Anterior cingulate cortex (tissue), 58 donors: ENCODE measurements around the gene RASSF7.
"Not testable (repeated sequence)": the region's sequence is repeated elsewhere in the genome, so short reads cannot be mapped to it uniquely, and the experiment has no call there.

Source experiments
- DNase-seq, 58 donors: peaks; one replicate each; lab custom pipeline; 2025; lab: John Stamatoyannopoulos, UW

RASSF7 gene

DNA sequence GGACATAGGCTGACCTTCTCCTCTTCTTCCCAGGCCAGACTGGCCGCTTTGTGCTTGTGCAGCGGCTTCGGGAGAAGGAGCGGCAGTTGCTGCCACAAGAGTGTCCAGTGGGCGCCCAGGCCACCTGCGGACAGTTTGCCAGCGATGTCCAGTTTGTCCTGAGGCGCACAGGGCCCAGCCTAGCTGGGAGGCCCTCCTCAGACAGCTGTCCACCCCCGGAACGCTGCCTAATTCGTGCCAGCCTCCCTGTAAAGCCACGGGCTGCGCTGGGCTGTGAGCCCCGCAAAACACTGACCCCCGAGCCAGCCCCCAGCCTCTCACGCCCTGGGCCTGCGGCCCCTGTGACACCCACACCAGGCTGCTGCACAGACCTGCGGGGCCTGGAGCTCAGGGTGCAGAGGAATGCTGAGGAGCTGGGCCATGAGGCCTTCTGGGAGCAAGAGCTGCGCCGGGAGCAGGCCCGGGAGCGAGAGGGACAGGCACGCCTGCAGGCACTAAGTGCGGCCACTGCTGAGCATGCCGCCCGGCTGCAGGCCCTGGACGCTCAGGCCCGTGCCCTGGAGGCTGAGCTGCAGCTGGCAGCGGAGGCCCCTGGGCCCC lies 1.4 kb downstream of the RASSF7 start:
- DNase-seq: no peak

DNA sequence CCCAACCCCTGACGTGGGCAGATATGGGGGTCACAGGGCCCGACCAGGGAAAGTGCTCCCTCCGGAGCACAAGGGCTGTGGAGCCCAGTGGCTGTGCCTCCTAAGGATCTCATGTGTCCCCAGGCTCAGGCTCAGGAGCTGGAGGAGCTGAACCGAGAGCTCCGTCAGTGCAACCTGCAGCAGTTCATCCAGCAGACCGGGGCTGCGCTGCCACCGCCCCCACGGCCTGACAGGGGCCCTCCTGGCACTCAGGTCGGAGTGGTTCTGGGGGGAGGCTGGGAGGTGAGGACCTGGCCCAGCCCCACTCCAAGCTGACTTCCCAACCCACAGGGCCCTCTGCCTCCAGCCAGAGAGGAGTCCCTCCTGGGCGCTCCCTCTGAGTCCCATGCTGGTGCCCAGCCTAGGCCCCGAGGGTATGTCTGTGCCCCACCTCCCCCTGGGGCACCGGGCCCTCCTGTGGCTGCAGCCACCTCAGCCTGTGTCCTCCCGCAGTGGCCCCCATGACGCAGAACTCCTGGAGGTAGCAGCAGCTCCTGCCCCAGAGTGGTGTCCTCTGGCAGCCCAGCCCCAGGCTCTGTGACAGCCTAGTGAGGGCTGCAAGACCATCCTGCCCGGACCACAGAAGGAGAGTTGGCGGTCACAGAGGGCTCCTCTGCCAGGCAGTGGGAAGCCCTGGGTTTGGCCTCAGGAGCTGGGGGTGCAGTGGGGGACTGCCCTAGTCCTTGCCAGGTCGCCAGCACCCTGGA lies 2.5 kb downstream of the RASSF7 start:
- DNase-seq: no peak

DNA sequence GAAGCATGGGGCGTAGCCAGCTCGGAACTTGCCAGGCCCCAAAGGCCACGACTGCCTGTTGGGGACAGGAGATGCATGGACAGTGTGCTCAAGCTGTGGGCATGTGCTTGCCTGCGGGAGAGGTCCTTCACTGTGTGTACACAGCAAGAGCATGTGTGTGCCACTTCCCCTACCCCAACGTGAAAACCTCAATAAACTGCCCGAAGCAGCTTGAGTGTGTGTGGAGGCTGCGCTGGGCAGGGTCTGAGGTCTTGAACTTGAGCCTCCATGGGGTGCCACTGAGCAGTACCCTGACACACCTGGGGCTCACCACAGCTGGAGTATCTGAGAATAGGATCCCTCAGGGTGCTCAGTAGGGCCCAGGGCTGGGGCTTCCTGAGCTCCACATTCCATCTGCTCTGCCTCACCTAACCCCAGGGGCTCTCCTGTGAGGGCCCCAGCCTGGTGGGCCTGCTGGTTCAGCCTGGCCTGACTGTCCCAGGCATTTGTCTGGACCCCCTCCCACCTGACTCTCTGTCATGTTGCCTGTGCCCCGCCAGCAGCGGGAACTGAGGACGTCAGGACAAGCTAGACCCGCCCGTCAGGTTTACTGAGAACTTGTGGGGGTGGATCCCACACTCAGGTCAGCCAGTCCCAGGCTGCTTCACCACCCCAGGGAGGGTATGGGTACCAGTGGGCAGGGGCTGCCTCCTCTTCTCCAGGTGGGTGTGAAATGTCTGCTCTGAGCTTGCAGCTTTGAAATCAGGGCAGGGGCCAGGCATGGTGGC lies 3.2 kb downstream of the RASSF7 start:
- no peak for DNase-seq

DNA sequence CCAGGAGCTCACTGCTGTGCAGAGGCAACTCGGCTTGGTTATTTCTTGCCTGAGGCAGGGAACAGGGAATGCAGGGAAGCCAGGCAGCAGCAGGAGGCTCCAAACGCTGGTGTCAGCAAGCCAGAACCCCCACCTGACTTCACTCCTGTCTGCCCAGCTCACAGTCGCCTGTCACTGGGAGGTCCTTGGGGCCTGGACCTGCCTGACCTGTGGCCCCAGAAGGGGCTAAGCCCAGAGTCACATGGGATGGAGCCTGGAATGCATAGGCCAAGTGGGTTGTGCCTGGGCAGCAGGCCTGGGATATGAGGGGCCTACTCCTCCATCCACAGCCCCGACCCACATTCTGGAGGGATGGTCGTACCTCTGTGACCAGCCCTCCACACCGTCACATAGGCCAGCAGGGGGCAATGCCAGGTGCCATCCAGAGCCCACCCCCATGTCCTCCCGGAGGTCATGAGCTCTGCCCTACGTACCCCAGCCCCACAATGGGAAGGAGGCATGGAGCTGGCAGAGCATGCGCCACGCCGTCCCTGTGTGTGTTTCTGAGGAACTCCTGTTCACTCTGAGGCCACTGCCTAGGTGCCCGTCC lies 5.2 kb downstream of the RASSF7 start:
- no peak for DNase-seq

DNA sequence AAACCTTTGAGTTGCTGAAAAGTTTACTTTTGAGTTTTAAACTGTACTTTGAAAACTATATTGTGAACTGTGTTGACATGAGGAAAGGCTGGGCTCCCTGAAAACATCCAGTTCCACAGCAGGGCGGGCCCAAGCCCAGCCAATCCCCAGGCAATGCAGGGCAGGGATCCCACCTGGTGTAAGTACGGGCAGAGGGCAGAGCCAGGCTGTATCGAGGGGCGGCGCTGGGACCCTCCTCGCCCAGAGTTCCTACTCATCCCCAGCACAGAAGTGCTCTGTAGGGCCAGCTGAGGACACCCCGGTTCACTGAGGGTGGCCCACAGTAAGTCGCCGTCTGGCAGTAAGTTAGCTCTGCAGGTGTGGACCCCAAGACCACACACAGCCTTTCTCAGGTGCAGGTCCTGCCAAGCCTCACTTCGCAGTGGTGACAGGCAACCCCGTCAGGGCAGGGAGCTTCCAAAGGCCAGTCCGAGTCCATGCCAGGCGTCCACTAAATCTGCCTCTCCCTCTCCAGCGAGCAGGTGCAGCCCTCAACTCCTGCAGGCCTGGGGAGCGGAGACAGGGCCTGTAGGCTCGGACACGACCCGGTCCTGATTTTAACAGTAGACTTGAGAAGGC lies 6.3 kb downstream of the RASSF7 start:
- no peak for DNase-seq

DNA sequence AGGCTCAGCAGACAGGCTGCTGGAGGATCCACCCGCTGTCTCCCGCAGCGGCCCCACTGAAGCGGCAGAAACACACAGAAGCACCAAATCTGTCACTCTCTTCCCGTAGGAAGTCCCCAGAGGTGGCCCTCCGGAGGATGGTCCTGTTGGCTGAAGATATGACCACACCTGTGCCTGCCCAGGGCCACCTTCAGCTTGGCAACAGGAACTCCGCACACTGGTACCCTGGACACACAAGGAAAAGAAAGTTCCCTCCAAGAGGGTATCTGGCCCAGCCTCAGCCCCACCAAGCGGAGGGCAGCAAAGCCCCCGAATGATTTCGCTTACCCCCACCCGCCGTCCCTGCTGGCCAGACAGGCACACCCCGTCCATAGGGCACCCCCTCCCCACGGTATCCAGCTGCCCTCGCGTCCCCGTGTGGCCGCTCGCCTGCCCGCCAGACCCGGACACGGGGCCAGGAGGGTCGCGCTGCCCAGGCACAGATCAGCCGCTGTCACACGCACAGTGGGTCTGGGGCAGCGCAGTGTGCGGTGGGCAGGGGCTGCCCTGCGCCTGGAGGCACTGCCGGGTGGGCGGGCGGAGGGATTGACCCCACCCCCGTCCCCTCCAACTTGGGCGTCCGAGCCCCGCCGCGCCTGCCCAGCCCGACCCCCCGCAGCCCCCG lies 7.0 kb downstream of the RASSF7 start:
- DNase-seq: peak in 1 of 58 donors; percentile 36

DNA sequence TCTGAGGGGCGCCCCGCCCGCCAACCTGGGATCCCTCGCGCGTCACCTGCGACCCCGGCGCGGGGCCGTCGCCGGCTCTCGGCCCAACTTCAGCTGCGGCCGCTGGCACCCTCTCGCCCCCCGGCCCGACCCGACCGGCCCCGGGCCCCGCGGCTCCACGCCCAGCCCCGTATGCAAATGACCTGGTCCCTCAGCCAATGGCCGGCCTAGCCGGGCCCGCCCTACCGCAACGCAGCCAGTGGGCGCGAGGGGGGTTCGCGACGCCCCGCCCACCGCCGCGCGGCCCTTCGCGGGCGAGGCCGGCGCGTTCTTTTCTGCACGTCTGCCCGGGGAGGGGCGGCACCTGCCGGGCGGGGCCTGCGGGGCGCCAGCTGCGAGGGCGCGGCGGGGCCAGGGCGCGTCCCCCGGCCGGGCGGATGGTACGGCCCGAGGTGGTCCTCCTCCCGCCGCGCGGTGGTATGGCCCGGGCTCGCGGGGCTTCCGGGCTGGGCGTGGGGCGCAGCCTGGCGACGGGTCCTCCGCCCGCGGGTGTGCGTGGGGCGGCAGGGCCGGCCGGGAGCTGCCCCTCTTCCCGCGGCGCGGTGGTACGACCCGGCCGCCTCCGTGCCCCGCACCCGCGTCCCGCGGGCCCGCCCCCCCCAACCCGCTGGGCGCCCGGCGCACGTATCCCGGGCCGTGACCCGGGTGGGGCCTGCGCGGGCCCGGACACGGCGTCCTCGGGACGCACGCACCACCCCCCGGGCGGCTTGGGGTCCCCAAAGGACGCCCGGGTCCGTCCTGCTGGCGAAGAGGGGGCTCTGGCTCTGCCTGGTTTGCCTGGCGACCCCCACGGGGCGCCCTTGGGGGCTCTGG lies 7.8 kb downstream of the RASSF7 start:
- DNase-seq: peak; percentile 15 to 94 (median 83)

DNA sequence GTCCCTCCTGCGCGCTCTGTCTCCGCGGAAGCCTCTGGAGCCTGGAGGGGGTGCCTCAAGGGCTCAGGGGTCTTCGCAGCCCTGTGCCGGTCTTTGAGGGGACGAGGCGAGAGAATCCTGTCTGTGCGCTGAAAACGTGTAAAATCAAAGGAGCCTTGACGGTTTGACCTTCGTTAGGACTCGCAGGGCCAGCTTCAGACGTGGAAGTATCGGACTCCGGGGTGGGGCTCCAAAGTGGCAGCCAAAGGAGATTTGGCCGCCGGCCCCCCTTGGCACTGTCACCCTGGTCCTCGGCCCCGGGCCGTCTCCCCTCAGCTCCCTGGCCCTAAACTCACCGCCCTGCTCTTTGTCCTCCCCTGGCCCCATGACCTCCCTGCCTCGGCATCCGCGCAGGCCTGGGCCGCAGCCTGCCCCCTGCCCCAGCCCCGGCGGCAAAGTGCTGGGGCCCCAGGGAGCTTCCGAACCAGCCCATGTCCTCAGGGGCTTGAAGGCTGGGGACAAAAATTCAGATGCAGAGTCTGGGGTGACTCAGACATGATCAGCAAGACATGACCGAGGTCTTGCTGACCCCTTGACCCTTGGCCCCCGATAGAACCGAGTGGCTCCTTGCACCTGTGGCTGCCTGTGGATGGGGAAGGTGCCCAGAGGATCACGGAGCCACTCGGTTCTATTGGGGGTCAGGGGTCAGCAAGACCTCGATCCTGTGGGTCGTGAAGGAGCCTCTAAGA lies 8.6 kb downstream of the RASSF7 start:
- no peak for DNase-seq

DNA sequence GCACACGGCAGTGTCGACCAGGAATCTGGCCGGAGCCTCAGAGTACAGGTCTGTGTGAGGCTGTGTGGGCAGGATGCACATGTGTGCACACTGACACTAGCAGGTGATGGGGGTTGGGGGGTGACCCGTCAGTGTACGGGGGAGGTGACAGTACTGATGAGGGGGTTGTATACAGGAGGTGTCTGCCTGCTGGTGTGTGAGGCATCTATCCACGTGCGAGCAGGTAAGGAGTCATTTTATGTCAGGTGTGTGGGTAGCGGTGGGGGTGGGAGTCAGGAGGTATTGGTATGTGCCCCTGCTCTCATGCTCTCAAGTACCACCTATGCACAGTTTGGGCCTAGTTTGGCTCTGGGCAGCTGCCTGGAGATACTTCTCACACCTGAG lies 11.0 kb downstream of the RASSF7 start:
- DNase-seq: no peak

DNA sequence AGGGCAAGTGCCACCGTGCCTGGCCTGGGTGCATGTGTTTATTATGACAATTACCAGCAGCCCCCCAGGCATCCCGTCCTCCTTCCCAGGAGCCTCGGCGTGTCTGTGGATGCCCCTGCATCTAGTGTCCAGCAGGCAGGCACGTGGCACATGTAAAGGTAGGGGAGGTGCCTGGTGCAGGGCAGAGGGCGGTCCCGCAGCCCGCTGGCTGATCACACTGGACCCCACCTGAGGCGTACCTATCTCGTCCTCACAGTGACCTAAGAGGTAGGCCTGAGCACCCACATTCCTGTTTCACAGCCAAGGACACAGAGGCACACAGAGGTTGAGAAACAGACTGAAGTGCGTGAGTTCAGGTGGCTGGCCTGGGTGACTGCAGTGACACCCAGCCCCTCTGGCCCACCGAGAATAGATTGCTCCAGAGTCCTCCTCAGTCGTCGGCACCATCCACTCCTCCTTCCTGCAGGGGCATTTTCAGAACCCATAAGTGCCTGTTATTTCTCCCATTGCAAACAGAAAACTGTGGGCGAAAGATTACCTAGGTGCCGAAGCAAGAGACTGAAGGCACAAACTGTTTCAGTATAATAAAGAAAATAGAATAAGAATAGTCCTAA lies 12.5 kb downstream of the RASSF7 start:
- DNase-seq: no peak

DNA sequence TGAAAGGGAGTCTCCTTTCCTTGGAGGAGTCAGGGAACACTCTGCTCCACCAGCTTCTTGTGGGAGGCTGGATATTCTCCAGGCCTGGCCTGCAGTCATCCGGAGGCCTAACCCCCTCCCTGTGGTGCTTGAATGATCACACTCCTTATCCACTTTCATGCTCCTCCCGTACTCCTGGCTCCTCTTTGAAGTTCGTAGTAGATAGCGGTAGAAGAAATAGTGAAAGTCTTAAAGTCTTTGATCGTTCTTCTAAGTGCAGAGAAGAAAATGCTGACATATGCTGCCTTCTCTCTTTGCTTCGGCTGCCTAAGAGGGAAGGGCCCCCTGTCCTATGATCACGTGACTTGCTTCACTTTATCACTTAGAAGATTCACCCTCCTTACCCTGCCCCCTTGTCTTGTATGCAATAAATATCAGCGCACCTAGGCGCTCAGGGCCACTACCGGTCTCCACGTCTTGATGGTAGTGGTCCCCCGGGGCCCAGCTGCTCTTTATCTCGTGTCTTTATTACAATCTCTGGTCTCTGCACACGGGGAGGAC lies 13.3 kb downstream of the RASSF7 start:
- DNase-seq: not testable (repeated sequence)

DNA sequence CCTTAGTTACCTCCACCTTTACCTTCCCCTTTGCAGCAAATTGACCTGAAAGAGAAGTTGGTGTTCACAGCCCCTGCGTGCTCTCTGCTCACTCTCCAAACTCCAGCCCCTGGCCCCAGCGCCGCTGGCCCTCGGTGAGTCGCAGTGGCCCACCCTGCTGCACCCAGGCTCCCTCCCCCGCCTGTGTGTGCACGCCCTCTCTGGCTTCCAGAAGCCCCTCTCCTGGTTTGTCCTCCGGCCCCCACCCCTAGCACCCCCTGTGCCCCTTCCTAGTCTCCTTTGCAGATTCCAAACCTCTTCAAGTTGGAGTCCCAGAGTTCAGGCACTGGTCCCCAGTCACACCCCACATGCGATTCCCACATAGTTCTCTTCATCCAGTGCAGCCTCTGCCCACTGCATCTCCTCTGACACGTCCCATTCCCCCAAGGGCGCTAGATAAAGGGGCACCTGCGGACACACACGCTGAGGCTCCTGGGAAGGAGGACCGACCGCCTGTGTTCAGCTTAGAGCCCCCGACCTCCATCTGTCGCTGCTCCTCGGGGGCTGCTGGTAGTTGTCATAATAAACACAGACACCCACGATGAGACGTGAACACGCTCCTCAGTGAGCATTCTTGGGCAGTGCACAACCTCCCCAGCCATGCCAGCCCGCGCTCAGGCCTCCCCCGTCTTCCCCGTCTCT lies 14.0 kb downstream of the RASSF7 start:
- no peak for DNase-seq

DNA sequence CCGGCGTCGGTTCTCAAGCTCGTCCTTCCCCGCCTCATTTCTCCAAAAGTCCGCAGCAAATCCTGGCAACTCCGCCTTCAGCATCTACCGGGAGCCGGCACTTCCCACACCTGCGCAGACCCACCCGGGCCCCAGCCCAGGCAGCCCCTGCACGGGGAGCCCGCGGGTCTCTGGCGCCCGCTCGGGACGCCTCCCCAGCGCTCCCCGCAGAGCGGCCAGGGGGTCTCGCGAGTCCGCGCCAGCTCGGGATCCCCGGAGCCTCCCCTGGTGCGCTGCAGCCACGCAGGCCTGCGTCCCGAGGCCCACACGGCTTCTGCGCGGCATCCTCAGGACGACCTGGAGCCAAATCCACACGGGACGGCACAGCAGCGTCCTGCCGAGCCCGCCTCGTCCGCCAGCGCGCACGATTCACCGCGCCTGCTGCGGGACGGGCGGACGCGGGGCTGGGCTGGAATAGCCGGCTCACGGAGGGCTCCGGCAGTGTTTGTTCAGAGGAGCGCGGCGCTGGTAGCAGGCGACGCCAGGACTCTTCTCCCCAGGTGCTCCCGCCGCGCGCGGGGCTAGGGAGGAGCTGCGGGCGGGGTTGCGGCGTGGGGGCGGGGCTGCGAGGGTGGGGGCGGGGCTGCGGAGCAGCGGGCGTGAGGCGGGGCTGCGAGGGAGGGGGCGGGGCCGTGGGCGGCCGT lies 14.7 kb downstream of the RASSF7 start:
- peak in 4 of 58 donors; percentile 16 to 57 (median 48) for DNase-seq

DNA sequence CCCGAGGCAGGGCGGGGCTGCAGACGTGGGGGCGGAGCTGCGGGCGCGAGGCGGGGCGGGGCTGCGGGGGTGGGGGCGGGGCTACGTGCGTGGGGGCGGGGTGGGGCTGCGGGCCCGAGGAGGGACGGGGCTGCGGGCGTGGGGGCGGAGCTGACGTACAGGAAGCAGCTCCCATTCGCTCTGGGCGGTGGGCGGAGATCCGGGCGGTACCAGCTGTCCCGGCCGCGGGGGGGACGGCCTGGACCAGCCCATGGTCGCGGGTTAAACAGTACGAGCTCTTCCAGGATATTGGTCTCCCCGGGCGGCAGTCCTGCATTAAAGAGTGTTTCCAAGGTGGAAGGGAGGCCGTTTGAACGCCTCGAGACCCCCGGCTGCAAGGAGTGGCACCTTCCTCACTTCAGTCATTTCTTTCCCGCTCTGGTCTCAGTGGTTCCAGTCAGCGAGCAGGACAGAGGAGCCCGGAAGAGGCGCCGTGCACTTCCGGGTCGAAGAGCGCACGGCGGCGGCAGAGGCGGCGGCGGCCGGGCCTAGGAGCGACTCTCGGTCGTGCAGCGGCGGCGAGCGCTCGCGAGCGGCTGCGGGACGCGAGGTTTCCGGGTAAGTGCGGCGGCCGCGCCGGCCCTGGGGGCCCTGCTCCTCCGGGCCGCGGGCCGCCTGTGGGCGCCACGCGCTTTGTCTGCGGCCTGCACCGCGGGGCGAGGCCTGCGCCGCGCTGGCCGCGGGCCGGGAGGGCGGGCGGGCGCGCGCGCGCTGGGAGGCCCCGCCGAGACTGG lies 15.4 kb downstream of the RASSF7 start, which contains the start of gene PHRF1:
TSS of gene PHRF1 (plus strand) at position 475 of the 773 bp plus-strand sequence. CDS start 5,043 bp downstream, outside the sequence.
- DNase-seq: peak; percentile 62 to 99 (median 94)

DNA sequence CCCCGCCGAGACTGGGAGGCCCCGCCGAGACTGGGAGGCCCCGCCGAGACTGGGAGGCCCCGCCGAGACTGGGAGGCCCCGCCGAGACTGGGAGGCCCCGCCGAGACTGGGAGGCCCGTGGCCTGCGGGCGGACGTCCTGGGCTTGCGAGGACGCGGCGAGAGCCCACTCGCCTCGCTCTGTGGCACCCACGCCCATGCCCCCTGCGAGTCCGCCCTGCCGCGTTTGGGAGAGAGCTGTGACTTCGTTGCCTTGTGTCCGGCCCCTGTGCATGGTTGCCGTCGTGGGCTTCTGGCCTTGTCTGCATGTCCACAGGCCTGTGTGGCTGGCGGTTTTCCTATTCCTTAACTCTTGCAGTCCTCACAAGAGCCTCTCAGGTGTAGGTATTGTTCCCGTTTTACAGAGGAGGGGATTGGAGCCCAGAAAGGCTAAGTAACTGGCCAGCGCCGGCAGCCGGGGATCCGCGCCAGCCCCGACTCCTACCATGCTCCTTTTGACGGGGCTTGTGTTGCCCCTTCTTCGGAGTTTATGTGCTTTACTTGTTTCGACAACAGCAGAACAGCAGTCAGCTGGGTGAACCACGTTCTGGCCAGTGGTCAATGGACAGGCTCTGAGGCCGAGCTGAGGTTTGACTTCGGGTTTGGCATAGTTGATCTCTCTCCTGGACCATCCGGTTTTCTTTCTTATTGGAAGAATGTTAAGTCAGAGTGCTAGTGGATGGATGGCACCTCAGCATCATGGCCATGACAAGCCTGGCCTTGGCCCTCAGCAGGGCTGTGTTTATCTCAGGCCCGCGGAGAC lies 16.2 kb downstream of the RASSF7 start:
- no peak for DNase-seq
